ENCODE results near the gene AP4S1. TPM values are rescaled to one million over a fixed set of nuclear protein-coding genes. Genes with fewer than 3 reads are reported as not detected.
"Not testable (repeated sequence)": the region's sequence is repeated elsewhere in the genome, so short reads cannot be mapped to it uniquely, and the experiment has no call there.

The AP4S1 gene
- polyA plus RNA-seq, 1 experiment: 8.0 TPM

DNA sequence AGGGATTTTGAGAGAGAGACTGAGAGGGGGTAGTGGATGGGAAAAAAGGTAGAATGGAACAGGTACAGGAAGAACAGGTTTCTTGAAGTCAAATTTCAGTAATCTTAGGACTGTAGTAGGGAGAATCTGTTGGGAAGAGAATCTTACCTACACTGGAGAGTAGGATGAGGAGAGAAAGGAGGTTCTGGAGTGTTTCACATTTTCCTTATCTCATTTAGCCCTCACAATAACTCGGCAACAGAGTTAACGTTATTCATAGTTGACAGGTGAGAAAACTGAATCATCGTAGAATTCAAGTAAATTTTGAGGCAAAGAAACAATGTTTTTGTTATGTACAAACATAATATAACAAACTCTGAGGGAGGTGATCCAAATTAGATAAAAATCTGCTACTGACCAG, 17.9 kb downstream of the AP4S1 start:
- no peak for DNase-seq (ENCODE audit: low read depth, low spot score)
- POLR2A ChIA-PET: interaction anchor here (0.5 to 1.1 kb wide), 2 partner anchors 17 to 338 kb away, joined by 3 to 7 read pairs; no protein-coding TSS in a partner anchor
- TF ChIP-seq, protein P1, sequence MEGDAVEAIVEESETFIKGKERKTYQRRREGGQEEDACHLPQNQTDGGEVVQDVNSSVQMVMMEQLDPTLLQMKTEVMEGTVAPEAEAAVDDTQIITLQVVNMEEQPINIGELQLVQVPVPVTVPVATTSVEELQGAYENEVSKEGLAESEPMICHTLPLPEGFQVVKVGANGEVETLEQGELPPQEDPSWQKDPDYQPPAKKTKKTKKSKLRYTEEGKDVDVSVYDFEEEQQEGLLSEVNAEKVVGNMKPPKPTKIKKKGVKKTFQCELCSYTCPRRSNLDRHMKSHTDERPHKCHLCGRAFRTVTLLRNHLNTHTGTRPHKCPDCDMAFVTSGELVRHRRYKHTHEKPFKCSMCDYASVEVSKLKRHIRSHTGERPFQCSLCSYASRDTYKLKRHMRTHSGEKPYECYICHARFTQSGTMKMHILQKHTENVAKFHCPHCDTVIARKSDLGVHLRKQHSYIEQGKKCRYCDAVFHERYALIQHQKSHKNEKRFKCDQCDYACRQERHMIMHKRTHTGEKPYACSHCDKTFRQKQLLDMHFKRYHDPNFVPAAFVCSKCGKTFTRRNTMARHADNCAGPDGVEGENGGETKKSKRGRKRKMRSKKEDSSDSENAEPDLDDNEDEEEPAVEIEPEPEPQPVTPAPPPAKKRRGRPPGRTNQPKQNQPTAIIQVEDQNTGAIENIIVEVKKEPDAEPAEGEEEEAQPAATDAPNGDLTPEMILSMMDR (IDR thresholded peaks at IDR 0.05; ENCODE audit: low read depth, low read length): no peak
- Histone ChIP-seq H3K9me3 (ENCODE audit: control insufficient read depth, insufficient read depth, low read length) (no peaks in the 10 kb centered on the region), H3K27ac (ENCODE audit: low read depth, low read length) (no peak overlapping the region), H3K4me3 (ENCODE audit: low read depth, low read length) (no peak overlapping the region), H3K27me3 (ENCODE audit: control insufficient read depth, insufficient read depth, low read length) (no peaks in the 10 kb centered on the region)
- CTCF ChIA-PET: no interaction called here

DNA sequence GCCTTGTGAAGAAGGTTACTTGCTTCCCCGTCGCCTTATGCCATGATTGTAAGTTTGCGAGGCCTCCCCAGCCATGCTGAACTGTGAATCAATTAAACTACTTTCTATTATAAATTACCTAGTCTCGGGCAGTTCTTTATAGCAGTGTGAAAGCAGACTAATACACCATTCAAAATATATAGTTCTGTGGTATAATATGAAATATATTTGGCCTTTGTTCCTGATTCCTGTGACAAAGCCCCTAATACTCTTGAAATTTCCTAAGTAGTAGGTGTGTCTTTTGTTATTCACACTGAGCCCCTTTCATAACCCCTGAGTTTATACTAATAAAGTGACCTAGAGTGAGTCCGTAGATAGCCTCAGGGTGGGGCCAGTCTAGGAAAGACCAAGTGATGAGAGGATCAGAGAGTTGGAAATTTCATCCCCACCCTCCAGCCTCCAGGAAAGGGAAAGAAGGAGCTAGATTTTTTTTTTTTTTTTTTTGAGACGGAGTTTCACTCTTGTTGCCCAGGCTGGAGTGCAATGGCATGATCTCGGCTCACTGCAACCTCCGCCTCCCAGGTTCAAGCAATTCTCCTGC, 20.1 kb downstream of the AP4S1 start:
- H3K27ac ChIP-seq (ENCODE audit: low read depth, low read length): no peak overlapping the region
- H3K4me3 ChIP-seq (ENCODE audit: low read depth, low read length): no peak overlapping the region
- TF ChIP-seq, protein P1 (IDR thresholded peaks at IDR 0.05; ENCODE audit: low read depth, low read length): no peak
- no peaks in the 10 kb centered on the region for H3K27me3 ChIP-seq (ENCODE audit: control insufficient read depth, insufficient read depth, low read length)
- no peaks in the 10 kb centered on the region for H3K9me3 ChIP-seq (ENCODE audit: control insufficient read depth, insufficient read depth, low read length)
- POLR2A ChIA-PET: no interaction called here
- DNase-seq (ENCODE audit: low read depth, low spot score): no peak
- CTCF ChIA-PET: no interaction called here

DNA sequence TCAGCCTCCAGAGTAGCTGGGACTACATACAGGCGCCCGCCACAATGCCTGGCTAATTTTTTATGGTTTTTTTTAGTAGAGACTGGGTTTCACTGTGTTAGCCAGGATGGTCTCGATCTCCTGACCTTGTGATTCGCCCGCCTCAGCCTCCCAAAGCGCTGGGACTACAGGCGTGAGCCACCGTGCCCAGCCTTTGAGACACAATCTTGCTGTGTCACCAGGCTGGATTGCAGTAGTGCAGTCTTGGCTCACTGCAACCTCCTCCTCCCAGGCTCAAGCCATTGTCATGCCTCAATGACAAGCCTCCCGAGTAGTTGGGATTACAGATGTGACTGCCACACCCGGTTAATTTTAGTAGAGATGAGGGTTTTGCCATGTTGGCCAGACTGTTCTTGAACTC, 22.1 kb downstream of the AP4S1 start:
- Histone ChIP-seq H3K4me3 (ENCODE audit: low read depth, low read length) (no peak overlapping the region), H3K27ac (ENCODE audit: low read depth, low read length) (no peak overlapping the region), H3K9me3 (ENCODE audit: control insufficient read depth, insufficient read depth, low read length) (no peaks in the 10 kb centered on the region), H3K27me3 (ENCODE audit: control insufficient read depth, insufficient read depth, low read length) (no peaks in the 10 kb centered on the region)
- TF ChIP-seq, protein P1 (IDR thresholded peaks at IDR 0.05; ENCODE audit: low read depth, low read length): no peak
- no peak for DNase-seq (ENCODE audit: low read depth, low spot score)
- ChIA-PET POLR2A (no interaction called here), CTCF (interaction anchor here (0.7 kb wide), 2 partner anchors 9 to 36 kb away, joined by 4 to 7 read pairs; no protein-coding TSS in a partner anchor)

DNA sequence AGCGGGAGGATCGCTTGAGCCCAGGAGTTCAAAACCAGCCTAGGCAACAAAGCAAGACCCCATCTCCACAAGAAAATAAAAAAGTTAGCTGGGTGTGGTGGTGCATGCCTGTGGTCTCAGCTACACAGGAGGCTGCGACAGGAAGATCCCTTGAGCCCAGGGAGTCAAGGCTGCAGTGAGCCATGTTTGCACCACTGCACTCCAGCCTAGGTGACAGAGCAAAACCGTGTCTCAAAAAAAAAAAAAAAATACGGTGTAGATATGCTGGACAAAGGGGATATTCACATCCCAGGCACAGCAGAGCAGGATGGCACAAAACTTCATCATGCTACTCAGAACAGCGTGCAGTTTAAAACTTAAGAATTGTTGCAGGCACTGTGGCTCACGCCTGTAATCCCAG, 25.6 kb downstream of the AP4S1 start:
- TF ChIP-seq, protein P1 (IDR thresholded peaks at IDR 0.05; ENCODE audit: low read depth, low read length): no peak
- Histone ChIP-seq H3K27me3 (ENCODE audit: control insufficient read depth, insufficient read depth, low read length) (no peaks in the 10 kb centered on the region), H3K9me3 (ENCODE audit: control insufficient read depth, insufficient read depth, low read length) (no peaks in the 10 kb centered on the region), H3K27ac (ENCODE audit: low read depth, low read length) (no peak overlapping the region), H3K4me3 (ENCODE audit: low read depth, low read length) (no peak overlapping the region)
- DNase-seq (ENCODE audit: low read depth, low spot score): no peak
- CTCF ChIA-PET: no interaction called here
- POLR2A ChIA-PET: no interaction called here

DNA sequence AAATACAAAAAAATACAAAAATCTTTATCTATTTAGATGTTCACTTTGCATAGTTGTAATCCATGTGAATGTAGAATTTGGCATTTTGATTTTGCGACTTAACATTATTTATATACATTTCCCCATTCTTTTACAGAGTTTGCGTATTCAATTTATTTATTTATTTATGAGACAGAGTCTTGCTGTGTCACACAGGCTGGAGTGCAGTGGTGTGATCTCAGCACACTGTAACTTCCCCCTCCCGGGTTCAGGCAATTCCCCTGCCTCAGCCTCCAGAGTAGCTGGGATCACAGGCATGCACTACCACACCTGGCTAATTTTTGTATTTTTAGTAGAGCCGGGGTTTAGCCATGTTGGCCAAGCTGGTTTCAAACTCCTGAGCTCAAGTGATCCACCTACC, 26.1 kb downstream of the AP4S1 start:
- no peaks in the 10 kb centered on the region for H3K9me3 ChIP-seq (ENCODE audit: control insufficient read depth, insufficient read depth, low read length)

DNA sequence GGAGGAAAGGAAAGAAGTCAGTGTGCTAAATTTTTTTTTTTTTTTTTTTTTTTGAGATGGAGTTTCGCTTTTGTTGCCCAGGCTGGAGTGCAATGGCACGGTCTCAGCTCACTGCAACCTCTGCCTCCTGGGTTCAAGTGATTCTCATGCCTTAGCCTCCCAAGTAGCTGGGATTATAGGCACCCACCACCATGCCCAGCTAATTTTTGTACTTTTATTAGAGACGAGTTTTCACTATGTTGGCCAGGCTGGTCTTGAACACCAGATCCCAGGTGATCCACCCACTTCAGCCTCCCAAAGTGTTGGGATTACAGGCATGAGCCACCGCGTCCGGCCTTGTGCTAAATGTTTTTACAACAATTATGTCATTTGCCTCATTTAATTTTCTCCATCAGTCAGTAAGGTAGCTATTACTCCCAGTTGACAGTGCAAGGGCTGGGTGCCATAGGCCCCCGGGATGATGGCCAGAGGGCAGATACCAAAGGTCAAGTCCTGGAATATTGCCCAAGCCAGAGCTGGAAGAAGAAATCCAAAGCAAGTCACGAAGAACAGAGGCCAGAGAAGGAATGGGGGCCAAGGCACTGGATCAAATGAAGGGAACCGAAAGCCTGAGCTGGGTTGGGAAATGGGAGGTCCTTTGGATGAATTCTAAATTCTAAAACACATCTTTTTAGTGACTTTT, 27.6 kb downstream of the AP4S1 start:
- CTCF ChIA-PET: interaction anchor here (0.7 to 1.0 kb wide), 2 partner anchors 29 to 965 kb away, joined by 3 to 4 read pairs; no protein-coding TSS in a partner anchor
- DNase-seq (ENCODE audit: low read depth, low spot score); H3K27me3 ChIP-seq (ENCODE audit: control insufficient read depth, insufficient read depth, low read length); H3K27ac ChIP-seq (ENCODE audit: low read depth, low read length); POLR2A ChIA-PET; H3K4me3 ChIP-seq (ENCODE audit: low read depth, low read length); H3K9me3 ChIP-seq (ENCODE audit: control insufficient read depth, insufficient read depth, low read length): not testable (repeated sequence)

More for the DNA sequence above, 26.1 kb downstream of the AP4S1 start:
- ChIA-PET POLR2A (no interaction called here), CTCF (no interaction called here)
- Histone ChIP-seq H3K4me3 (ENCODE audit: low read depth, low read length) (no peak overlapping the region), H3K27ac (ENCODE audit: low read depth, low read length) (no peak overlapping the region), H3K27me3 (ENCODE audit: control insufficient read depth, insufficient read depth, low read length) (no peaks in the 10 kb centered on the region)
- no peak for DNase-seq (ENCODE audit: low read depth, low spot score)
- TF ChIP-seq, protein P1 (IDR thresholded peaks at IDR 0.05; ENCODE audit: low read depth, low read length): no peak

Data from AG04450 (cell line).